Stimulated activated CD4-positive, alpha-beta T cell treated with anti-CD3 and anti-CD28 coated beads, Interleukin-15, amount 100 ng/mL, for 1 hour (primary cell): ENCODE results near the gene CFAP99.
"Not testable (repeated sequence)": the region's sequence is repeated elsewhere in the genome, so short reads cannot be mapped to it uniquely, and the experiment has no call there.

Source experiments
- DNase-seq, 2 donors: peaks; one replicate each; pipeline ENCODE4 v3.0.0-alpha.2; 2020; ENCODE audit warnings: low read depth in 1 of 2, low spot score in 1 of 2

CFAP99 gene

DNA sequence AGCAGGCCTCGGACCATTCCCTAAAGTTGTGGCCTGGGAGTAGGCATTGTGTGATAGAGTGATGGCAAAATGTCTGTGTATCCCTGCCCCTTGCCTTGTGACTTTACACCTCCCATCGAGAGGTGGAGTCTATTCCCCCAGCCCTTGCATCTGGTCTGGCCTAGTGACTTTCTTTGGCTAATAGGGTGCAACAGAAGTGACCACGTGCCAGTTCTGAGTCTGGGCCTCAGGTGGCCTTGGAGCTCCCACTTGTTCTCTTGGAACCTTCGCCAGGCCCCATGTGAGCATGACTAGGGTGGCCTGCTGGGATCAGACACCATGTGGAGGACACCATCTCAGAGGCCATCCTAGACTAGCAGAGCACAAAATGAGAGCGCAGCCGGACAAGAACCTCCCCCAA, 46.3 kb downstream of the CFAP99 start:
- DNase-seq = no peak

GRCh38 chr4:2465544-2465943, 46.8 kb downstream of the CFAP99 start:
- not testable (repeated sequence) for DNase-seq

- DNase-seq = peak; percentile 88 to 90
Observed at GRCh38 chr4:2468456-2469191, 49.9 kb downstream of the CFAP99 start, which contains the start of gene RNF4. Gene RNF4 (plus strand): TSS chr4:2469106. CDS start chr4:2490494, 21,388 bp downstream.

GRCh38 chr4:2469192-2469984, 50.6 kb downstream of the CFAP99 start:
- peak; percentile 46 to 52 for DNase-seq

DNA sequence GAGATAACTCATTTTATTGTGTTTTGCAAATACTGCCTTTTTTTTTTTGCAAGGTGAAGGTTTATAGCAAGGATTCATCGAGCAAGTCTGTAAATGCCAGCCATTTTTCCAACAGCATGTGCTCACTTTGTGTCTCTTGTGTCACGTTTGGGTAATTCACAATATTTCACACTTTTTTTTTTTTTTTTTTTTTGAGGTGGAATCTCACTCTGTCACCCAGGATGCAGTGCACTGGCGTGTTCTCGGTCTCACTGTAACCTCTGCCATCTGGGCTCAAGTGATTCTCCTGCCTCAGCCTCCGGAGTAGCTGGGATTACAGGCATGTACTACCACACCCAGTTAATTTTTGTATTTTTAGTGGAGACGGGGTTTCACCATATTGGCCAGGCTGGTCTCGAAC, 52.0 kb downstream of the CFAP99 start:
- DNase-seq = no peak

GRCh38 chr4:2472187-2472586, 53.4 kb downstream of the CFAP99 start:
- DNase-seq = no peak

DNA sequence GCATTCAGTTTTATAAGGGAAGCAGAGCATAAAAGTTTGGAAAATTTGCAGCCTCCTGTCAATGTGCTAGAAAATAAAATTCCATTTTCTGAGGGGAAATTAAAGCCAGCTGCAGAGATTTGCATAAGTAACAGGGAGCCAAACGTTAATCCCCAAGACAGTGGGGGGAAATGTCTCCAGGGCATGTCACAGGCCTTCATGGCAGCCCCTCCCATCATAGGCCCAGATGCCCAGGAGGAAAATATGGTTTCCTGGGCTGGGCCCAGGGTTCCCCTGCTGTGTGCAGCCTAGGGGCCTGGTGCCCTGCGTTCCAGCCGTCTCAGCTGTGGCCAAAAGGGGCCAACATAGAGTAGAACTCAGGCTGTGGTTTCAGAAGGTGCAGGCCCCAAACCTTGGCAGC, 59.5 kb downstream of the CFAP99 start:
- no peak for DNase-seq

- no peak for DNase-seq
Observed at GRCh38 chr4:2480649-2481048, 61.9 kb downstream of the CFAP99 start.

DNA sequence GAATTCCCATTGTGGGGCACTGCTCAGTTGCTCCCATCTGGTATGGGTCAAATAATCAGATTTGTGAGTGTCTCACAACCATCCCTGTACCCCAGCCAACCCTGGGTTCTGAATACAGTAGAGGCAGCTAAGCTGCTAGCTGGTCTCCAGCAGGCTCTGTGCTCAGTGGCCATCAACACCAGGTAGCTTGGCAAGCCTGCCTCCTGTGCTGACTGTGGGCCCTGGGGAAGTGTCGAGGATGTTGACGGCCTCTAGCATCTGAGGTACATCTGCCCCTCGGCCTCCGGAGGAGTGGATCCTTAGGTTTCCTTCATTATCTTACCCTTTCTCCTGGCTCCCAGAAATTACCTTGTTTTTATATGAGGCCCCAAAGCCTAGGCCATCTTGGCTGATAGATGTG, 63.4 kb downstream of the CFAP99 start:
- DNase-seq = no peak

GRCh38 chr4:2482693-2483092, 63.9 kb downstream of the CFAP99 start:
- no peak for DNase-seq

DNA sequence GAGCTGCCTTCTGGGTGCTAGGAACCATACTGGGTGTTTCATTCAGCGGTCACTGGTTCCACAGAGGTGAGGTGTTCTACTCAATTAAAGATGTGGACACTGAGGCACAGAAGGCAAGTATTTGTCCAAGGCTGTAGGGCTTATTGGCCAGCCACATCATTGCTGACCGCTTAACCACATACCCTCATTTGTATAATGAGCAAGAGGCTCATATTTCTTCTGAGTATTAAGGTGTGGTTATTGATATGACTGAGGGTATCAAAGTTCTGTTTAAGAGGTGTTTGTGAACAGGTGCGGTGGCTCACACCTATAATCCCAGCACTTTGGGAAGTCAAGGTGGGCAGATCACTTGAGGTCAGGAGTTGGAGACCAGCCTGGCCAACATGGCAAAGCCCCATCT, 64.5 kb downstream of the CFAP99 start:
- no peak for DNase-seq

GRCh38 chr4:2484185-2484584, 65.4 kb downstream of the CFAP99 start:
- no peak for DNase-seq

- peak; percentile 10 to 21 for DNase-seq
Observed at GRCh38 chr4:2484993-2485392, 66.2 kb downstream of the CFAP99 start.

DNA sequence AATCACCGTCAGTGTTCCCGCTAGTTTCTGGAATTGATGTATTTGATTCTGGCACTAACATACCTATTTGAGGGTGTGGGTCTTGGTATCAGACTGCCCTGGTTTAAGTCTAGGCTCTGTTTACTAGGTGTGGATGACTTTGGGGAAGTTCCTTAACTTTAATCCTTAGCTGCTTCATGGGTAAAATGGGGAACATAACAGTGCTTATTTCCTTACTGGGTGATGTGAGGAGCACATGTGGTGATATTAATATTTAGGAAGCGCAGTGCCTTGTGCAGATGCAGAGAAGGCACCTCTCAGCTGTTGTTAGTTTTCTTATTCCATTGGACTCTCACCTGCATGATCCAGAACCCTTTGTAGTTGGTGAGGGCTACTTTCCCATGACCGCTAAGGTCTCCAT, 67.2 kb downstream of the CFAP99 start:
- no peak for DNase-seq

DNA sequence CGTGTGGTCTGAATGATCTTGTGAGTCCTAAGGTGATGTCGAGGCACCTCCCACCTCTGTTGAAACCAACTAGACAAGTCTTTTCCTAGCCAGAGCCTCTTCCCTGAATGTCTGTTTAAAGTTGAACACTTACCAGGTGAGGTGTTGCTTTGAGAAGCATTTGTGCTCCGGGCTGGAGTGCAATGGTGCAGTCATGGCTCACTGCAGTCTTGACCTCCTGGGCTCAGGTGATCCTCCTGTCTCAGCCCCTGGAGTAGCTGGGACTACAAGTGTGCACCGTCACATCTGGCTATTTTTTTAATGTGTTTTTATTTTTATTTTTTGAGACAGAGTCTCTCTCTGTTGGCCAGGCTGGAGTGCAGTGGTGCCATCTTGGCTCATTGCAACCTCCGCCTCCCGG, 68.2 kb downstream of the CFAP99 start:
- DNase-seq = no peak

DNA sequence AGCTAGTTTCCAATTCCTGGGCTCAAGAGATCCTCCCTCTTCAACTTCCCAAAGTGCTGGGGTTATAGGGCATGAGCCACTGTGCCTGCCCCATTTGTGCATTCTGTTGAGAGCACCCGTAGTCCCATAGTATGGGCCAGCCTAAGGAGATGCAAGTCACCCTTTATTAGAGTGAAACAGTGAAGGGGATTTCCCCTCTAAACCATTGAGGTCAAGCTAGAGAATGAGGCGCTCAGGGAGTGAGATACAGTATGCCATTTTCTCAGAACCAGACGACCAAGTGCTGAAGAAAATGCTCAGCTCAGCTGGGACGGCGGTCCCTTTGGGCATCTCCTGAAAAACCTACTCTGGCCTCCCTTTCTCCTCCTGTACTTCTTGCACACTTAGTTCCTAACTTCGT, 68.9 kb downstream of the CFAP99 start:
- DNase-seq = no peak

GRCh38 chr4:2489081-2489805, 70.5 kb downstream of the CFAP99 start:
- DNase-seq = no peak

DNA sequence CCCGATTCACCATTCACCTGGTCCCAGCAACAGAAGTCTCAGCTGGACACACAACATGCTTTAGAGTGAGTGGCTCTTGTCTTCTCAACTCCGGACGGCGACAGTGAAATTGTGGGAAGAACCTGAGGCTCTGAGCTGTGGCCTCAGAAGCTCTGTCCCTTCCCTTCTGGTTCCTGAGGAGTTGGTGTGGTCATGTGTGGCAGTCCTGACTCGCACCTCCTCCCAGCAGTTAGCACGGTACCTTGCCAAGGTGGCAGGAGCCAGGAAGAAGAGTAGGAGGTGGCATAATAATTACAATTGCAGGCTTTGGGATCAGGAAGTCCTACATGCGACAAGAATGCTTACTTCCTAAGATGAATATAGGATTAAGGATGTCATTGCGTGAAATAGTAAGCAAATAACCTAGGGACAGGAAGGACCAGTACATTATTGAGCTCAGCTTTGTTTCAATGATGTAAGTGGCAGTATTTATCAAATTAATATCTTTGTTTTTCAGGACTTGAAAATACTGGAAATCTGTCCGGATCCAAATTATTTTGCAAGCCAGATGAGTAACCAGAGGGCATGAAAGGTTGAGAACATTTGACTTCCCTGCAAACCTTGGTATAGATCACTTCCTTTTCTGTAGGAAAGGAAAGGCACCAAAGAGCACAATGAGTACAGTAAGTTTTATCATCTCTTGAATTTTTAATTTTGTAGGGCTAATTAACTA, 71.2 kb downstream of the CFAP99 start:
- no peak for DNase-seq

DNA sequence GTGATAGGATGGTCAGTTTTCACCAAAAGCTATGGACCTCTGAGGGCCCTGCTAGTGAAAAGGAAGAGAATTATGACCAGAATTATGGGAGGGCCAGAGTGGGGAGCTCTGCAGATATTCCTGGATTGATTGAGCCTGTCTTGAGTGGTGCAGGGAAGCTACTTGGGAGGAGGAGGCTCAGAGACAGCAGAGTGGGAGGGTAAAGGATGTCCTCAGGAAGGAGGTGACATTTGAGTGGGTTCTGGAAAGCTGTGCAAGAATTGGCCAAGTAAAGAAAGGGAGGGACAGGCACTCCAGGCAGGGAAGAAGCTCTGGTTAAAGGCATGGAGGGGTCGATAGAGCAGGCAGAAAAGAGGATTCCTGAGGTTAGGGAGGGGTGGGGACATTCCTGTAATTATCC, 74.2 kb downstream of the CFAP99 start:
- no peak for DNase-seq

DNA sequence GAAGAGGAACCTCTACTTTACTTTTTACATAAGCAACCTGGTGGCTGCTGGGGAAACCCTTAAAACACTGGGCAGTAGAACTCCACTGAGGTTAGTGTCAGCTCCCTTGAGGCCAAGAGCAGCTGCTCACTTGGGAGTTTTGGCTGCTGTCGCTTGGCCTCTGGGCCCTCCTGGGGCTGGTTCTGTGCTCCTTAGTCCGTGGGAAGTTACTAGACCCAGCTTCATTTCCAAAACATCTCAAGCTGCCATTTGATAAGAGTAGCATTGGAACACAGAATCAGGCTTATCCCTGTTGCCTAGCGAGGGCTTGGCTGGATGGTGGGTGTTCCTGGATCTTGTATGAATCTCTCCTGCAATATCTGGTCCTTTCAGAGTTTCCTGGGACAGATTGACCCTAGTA, 76.2 kb downstream of the CFAP99 start:
- DNase-seq = no peak

DNA sequence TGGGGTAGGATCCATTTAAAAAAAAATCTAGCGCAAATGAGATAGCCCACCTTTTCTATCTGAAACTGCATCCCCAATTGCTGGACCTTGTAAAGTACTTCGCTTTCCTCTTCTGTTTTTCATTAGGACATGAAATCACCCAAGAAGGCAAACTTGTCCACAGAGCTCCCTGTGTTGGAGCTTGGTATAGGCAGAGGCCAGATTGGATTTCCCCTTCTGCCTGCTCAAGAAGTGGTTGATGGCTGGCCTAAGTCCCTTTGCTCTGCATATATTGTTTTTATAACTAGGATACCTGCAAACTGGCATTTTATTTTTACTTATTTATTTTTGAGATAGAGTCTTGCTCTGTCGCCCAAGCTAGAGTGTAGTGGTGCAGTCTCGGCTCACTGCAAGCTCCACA, 78.6 kb downstream of the CFAP99 start:
- no peak for DNase-seq
